AG09309 (cell line): ENCODE data around the gene ERGIC3.
"Not testable (repeated sequence)": the region's sequence is repeated elsewhere in the genome, so short reads cannot be mapped to it uniquely, and the experiment has no call there.

Source experiments
- DNase-seq: peaks from one replicate; pipeline ENCODE4 v3.0.0-alpha.2; 2010; ENCODE audit warnings: low read depth
- H3K4me3 ChIP-seq: 2 replicates; pipeline ENCODE4 v1.5.1; 2011; ENCODE audit warnings: mild to moderate bottlenecking, low read depth, low read length, moderate library complexity; ENCODE audit not compliant: control insufficient read depth
- TF ChIP-seq, protein P1 (sequence below): IDR thresholded peaks from 2 replicates; pipeline ENCODE4 v1.5.1; 2011; ENCODE audit warnings: mild to moderate bottlenecking, low read depth, low read length, inconsistent platforms; ENCODE audit not compliant: insufficient read depth, control insufficient read depth; ENCODE audit errors: missing control alignments

Gene ERGIC3

GRCh38 chr20:35510951-35511735, 30.7 kb upstream of the ERGIC3 start:
- H3K4me3 ChIP-seq: no peak overlapping the region
- DNase-seq: no peak
- TF ChIP-seq, protein P1, sequence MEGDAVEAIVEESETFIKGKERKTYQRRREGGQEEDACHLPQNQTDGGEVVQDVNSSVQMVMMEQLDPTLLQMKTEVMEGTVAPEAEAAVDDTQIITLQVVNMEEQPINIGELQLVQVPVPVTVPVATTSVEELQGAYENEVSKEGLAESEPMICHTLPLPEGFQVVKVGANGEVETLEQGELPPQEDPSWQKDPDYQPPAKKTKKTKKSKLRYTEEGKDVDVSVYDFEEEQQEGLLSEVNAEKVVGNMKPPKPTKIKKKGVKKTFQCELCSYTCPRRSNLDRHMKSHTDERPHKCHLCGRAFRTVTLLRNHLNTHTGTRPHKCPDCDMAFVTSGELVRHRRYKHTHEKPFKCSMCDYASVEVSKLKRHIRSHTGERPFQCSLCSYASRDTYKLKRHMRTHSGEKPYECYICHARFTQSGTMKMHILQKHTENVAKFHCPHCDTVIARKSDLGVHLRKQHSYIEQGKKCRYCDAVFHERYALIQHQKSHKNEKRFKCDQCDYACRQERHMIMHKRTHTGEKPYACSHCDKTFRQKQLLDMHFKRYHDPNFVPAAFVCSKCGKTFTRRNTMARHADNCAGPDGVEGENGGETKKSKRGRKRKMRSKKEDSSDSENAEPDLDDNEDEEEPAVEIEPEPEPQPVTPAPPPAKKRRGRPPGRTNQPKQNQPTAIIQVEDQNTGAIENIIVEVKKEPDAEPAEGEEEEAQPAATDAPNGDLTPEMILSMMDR: no peak

- no peak overlapping the region for H3K4me3 ChIP-seq
- TF ChIP-seq, protein P1: peak; percentile 73
- no peak for DNase-seq
Observed at GRCh38 chr20:35511814-35512420, 30.0 kb upstream of the ERGIC3 start.

GRCh38 chr20:35514371-35514932, 27.4 kb upstream of the ERGIC3 start:
- no peak overlapping the region for H3K4me3 ChIP-seq
- TF ChIP-seq, protein P1: no peak
- no peak for DNase-seq

GRCh38 chr20:35515341-35515740, 26.5 kb upstream of the ERGIC3 start:
- no peak overlapping the region for H3K4me3 ChIP-seq
- TF ChIP-seq, protein P1: no peak
- DNase-seq: no peak

DNA sequence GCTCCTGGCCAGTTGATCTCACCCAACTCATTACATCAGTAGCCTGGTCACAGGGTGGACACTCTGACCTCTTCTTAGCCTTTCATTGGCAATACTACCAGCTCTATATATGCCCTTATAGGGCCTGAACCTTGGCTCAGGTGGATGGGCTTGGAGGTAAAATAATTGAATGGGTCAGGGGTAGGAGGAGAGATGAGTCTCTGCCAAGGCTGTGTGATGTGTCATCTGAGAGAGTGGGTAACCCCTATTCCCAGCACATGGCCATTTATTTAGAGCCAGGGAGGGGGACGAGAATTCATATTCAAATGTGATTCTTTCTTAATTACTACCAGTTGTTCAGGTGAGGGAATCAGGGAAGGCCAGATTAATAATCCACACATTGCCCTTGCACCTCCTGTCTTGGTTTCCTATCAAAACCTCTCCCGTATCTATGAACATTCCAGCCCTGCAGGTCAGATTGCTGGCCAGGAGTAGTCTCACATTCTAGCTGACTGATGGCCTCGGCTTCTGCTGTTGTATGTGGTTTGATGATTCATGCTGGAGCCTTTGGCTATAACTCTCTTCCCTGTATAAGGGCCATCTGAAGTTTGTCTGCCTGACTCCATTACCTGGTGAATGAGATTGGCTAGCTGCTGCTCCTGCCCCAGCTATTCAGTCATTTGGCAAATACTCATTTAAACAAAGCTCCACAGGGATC, 25.8 kb upstream of the ERGIC3 start:
- peak; percentile 21 for DNase-seq
- TF ChIP-seq, protein P1: no peak
- no peak overlapping the region for H3K4me3 ChIP-seq

- TF ChIP-seq, protein P1: no peak
- no peak overlapping the region for H3K4me3 ChIP-seq
- DNase-seq: no peak
Observed at GRCh38 chr20:35517125-35517524, 24.8 kb upstream of the ERGIC3 start.

GRCh38 chr20:35517767-35518166, 24.1 kb upstream of the ERGIC3 start:
- DNase-seq, H3K4me3 ChIP-seq: not testable (repeated sequence)
